IPS-18a (cell line): ENCODE measurements around the gene ZNF668.

ENCODE experiments used
- H3K27ac ChIP-seq: one replicate; pipeline ENCODE4 v1.5.1; 2013; ENCODE audit warnings: low read length
- H3K27me3 ChIP-seq: one replicate; pipeline ENCODE4 v1.6.1; 2013; ENCODE audit warnings: mild to moderate bottlenecking, low read length; ENCODE audit not compliant: control insufficient read depth, insufficient read depth
- H3K36me3 ChIP-seq: one replicate; pipeline ENCODE4 v1.6.1; 2013; ENCODE audit warnings: low read depth, low read length; ENCODE audit not compliant: control insufficient read depth
- H3K4me1 ChIP-seq: one replicate; pipeline ENCODE4 v1.6.1; 2013; ENCODE audit warnings: low read depth, low read length; ENCODE audit not compliant: control insufficient read depth
- H3K4me3 ChIP-seq: one replicate; pipeline ENCODE4 v1.5.1; 2013; ENCODE audit warnings: low read length
- H3K9ac ChIP-seq: one replicate; pipeline ENCODE4 v1.6.1; 2013; ENCODE audit warnings: mild to moderate bottlenecking, low read length, moderate library complexity
- H3K9me3 ChIP-seq: one replicate; pipeline ENCODE4 v1.6.1; 2013; ENCODE audit warnings: low read depth, low read length; ENCODE audit not compliant: control insufficient read depth

ZNF668 gene

DNA sequence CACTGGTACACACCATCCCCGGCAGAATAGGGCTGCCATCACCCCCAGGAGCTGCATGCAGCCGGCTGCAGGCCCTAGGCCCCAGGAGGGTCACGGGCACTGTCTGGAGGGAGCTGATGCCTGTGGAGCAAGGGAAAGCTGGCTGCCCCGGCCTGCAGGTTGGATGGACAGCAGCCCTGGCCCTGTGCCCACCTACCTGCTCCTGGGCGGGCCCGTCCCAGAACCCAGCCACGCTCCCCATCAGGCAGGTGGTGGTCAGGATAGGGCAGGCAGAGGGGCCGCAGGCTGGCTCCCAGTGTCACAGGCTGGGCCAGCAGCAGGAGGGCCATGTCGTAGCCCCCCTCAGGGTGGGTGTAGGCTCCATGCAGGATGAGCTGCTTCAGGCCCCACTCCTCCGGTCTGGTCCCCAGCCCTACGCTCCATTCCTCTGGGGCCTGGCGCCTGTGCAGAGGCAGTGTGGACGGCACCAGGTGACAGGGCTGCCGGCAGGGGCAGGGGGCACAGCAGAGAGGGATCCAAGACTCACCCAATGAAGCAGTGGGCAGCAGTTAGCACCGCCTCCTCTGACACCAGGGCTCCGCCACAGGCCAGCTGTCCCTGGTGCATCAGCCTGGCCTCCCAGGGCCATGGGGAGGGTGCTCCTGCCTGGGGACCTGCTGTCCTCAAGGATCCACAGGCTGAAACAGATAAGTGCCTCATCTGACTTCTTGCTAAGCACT, 10.7 kb upstream of the ZNF668 start:
- no peak overlapping the region for H3K27ac ChIP-seq
- no peaks in the 10 kb centered on the region for H3K27me3 ChIP-seq
- H3K9ac ChIP-seq, result no peak overlapping the region
- H3K4me3 ChIP-seq, result no peak overlapping the region
- H3K36me3 ChIP-seq, result peaks cover 16% of the 10 kb centered on the region
- no peaks in the 10 kb centered on the region for H3K4me1 ChIP-seq
- H3K9me3 ChIP-seq, result no peaks in the 10 kb centered on the region

DNA sequence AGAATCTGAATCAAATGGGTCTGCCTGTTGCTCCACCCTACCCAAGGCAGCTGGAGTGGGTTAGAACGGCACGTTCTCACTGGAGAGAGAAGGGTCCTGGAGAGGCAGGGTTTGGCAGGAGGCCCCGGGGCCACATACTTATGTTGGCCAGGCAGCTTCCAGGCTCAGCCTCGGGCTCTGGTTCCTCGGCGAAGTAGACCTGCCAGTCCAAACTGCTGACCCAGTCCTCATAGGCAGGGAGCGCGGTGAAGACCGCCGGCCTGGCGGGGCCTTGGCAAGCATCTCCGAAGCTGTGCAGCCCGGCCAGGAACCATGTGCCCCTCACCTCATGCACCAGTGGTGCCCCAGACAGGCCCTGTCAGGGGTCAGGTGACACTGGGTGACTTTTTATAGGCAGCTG, 9.9 kb upstream of the ZNF668 start:
- Histone ChIP-seq H3K4me3 (no peak overlapping the region), H3K9me3 (no peaks in the 10 kb centered on the region), H3K36me3 (peaks cover 23% of the 10 kb centered on the region), H3K9ac (no peak overlapping the region), H3K27ac (no peak overlapping the region), H3K4me1 (no peaks in the 10 kb centered on the region), H3K27me3 (no peaks in the 10 kb centered on the region)

DNA sequence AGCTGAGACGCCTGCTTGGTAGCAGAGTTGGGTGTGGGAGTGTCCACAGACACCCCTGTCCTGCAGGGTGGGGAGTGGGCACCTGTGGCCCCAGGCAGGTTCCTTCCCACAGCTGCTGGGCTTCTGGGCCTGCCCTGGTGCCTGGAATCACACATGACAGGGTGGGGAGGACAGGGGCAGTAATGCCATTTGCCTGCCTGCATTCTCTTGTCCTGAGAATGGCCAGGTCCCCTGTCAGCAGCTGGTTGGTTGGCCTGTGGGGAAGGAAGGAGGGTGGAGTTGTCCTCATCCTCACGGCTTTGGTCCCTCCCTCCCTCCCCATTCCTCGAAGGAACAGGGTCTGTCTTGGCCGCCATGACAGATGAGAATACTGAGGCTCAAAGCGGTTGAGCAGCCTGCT, 9.5 kb upstream of the ZNF668 start:
- Histone ChIP-seq H3K36me3 (peaks cover 27% of the 10 kb centered on the region), H3K9me3 (no peaks in the 10 kb centered on the region), H3K27me3 (no peaks in the 10 kb centered on the region), H3K27ac (no peak overlapping the region), H3K4me1 (no peaks in the 10 kb centered on the region), H3K9ac (no peak overlapping the region), H3K4me3 (no peak overlapping the region)

DNA sequence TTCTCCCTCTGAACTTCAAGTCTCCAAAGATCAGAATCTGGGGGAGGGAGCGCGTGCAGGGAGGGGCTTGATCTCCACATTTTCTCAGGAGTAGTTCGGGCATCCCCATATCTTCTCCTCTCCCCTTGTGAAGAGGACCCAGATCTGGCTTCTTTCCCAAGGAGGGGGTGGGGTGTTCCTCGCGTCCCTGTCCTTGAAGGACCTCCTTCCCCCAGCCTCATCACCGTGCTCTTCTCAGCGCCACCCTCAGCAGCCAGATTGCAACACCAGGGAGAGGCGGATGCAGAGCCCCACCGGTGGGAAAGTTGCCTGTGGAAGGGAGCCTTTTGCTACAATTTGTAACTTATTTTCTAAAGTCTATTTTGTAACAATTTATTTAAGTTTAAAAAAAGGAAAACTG, 9.0 kb upstream of the ZNF668 start:
- no peak overlapping the region for H3K9ac ChIP-seq

DNA sequence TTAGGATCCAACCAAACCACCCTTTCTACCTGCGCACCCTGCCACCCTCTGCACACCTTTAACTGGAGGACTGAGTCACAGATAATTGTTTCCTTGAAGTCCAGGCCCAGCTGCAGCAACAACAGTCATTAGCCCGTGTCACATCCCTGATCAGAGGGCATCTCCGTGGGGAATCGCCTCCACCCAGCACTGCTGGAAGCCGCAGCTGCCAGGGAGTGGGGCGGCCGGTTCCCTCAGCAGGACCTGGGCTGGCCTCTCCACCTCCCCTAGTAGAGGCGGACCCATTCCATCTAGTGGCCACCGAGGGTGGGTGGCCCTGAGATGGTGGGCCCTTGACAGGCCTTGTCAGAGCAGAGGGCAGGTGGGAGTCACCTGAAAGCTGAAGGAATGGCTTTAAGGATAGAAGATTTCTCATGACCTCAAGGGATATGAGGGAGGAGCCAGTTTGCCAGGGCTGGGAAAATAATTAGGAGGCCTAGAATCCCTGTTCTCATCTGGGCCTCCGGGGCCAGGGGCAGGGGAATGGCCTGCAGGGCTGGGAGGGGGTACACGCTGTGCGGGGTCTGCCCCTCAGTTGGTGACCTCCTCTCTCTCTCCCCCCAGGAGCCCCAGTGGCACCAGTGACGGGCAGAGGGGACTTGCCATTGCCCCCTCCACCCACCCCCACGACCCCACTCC, 8.5 kb upstream of the ZNF668 start:
- no peaks in the 10 kb centered on the region for H3K27me3 ChIP-seq
- no peak overlapping the region for H3K9ac ChIP-seq
- H3K4me1 ChIP-seq, result no peaks in the 10 kb centered on the region
- H3K36me3 ChIP-seq, result peaks cover 37% of the 10 kb centered on the region
- H3K9me3 ChIP-seq, result no peaks in the 10 kb centered on the region
- H3K4me3 ChIP-seq, result no peak overlapping the region
- H3K27ac ChIP-seq, result no peak overlapping the region

More for the DNA sequence above, 9.0 kb upstream of the ZNF668 start:
- Histone ChIP-seq H3K4me1 (no peaks in the 10 kb centered on the region), H3K27ac (no peak overlapping the region), H3K4me3 (no peak overlapping the region), H3K36me3 (peaks cover 32% of the 10 kb centered on the region), H3K27me3 (no peaks in the 10 kb centered on the region), H3K9me3 (no peaks in the 10 kb centered on the region)

DNA sequence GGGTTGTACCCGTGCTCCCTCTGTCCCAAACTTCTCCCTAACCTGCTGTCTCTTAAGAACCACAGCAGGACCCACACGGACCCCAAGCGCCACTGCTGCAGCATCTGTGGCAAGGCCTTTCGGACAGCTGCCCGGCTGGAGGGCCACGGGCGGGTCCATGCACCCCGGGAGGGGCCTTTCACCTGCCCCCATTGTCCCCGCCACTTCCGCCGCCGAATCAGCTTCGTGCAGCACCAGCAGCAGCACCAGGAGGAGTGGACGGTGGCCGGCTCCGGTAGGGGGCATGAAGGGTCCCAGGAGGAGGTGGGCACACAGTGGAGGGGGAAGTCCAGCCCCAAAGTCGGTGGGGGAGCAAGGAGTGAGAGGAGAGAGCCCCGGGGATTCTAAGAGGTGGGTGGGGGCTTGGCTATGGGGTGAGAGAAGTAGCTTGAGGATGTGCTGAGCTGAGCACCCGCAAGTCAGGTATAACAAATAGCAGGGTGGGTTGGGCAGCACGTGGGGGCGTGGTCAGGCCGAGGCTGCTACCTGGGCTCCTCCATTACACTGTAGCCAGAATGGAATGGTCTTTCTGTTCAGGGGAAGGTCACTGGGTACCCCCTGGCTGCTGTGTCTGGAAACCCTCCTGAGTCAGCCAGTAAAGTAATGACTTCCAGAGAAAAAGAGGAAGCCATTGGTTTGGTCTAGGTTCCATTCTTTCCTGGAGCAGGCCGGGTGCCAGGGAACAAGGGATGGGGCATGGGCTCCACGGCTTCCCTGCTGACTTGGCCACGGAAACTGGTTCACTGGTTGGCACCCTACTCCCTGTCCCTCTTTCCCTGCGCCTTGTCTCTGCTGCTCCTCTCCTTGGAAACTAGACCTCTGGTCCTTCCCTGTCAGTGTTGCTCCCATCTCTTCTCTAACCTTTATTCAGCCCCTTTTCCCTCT, 7.7 kb upstream of the ZNF668 start:
- Histone ChIP-seq H3K9me3 (no peaks in the 10 kb centered on the region), H3K4me3 (no peak overlapping the region), H3K9ac (no peak overlapping the region), H3K27ac (no peak overlapping the region), H3K36me3 (peaks cover 45% of the 10 kb centered on the region), H3K4me1 (no peaks in the 10 kb centered on the region), H3K27me3 (no peaks in the 10 kb centered on the region)

DNA sequence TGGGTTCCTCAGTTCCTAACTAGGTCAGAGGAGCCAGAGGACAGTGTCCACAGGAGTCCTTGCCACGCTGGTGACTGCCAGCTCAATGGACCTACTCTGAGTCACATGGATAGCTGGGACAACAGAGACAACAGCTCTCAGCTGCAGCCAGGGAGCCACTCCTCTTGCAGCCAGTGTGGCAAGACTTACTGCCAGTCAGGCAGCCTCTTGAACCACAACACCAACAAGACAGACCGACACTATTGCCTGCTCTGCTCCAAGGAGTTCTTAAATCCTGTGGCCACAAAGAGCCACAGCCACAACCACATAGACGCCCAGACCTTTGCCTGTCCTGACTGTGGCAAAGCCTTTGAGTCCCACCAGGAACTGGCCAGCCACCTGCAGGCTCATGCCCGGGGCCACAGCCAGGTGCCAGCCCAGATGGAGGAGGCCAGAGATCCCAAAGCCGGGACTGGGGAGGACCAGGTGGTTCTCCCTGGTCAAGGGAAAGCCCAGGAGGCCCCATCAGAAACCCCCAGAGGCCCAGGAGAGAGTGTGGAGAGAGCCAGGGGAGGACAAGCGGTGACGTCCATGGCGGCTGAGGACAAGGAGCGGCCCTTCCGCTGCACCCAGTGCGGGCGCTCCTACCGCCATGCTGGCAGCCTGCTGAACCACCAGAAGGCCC, 6.8 kb upstream of the ZNF668 start:
- no peaks in the 10 kb centered on the region for H3K27me3 ChIP-seq
- no peak overlapping the region for H3K9ac ChIP-seq
- no peak overlapping the region for H3K4me3 ChIP-seq
- no peak overlapping the region for H3K27ac ChIP-seq
- no peaks in the 10 kb centered on the region for H3K9me3 ChIP-seq
- H3K36me3 ChIP-seq, result peaks cover 48% of the 10 kb centered on the region
- no peaks in the 10 kb centered on the region for H3K4me1 ChIP-seq

DNA sequence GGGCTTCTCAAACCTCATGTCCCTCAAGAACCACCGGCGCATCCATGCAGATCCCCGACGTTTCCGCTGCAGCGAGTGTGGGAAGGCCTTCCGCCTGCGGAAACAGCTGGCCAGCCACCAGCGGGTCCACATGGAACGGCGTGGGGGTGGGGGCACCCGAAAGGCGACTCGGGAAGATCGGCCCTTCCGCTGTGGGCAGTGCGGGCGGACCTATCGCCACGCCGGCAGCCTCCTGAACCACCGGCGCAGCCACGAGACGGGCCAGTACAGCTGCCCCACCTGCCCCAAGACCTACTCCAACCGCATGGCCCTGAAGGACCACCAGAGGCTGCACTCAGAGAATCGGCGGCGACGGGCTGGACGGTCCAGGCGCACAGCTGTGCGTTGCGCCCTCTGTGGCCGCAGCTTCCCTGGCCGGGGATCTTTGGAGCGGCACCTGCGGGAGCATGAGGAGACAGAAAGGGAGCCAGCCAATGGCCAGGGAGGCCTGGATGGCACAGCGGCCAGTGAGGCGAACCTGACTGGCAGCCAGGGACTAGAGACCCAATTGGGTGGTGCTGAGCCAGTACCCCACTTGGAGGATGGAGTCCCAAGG, 6.1 kb upstream of the ZNF668 start:
- no peak overlapping the region for H3K27ac ChIP-seq
- H3K36me3 ChIP-seq, result peaks cover 44% of the 10 kb centered on the region
- no peak overlapping the region for H3K9ac ChIP-seq
- H3K27me3 ChIP-seq, result no peaks in the 10 kb centered on the region
- no peak overlapping the region for H3K4me3 ChIP-seq
- no peaks in the 10 kb centered on the region for H3K9me3 ChIP-seq
- no peaks in the 10 kb centered on the region for H3K4me1 ChIP-seq

DNA sequence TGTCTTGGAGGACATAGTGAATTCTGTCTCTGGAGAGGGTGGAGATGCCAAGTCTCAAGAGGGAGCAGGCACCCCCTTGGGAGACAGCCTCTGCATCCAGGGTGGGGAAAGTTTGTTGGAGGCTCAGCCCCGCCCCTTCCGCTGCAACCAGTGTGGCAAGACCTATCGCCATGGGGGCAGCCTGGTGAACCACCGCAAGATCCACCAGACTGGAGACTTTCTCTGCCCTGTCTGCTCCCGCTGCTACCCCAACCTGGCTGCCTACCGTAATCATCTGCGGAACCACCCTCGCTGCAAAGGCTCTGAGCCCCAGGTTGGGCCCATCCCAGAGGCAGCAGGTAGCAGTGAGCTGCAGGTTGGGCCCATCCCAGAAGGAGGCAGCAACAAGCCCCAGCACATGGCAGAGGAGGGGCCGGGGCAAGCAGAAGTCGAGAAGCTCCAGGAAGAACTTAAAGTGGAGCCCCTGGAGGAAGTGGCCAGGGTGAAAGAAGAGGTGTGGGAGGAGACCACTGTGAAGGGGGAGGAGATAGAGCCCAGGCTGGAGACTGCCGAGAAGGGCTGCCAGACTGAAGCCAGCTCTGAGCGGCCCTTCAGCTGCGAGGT, 5.4 kb upstream of the ZNF668 start:
- Histone ChIP-seq H3K9me3 (no peaks in the 10 kb centered on the region), H3K4me3 (no peak overlapping the region), H3K4me1 (no peaks in the 10 kb centered on the region), H3K36me3 (peaks cover 44% of the 10 kb centered on the region), H3K9ac (no peak overlapping the region), H3K27ac (no peak overlapping the region), H3K27me3 (no peaks in the 10 kb centered on the region)

DNA sequence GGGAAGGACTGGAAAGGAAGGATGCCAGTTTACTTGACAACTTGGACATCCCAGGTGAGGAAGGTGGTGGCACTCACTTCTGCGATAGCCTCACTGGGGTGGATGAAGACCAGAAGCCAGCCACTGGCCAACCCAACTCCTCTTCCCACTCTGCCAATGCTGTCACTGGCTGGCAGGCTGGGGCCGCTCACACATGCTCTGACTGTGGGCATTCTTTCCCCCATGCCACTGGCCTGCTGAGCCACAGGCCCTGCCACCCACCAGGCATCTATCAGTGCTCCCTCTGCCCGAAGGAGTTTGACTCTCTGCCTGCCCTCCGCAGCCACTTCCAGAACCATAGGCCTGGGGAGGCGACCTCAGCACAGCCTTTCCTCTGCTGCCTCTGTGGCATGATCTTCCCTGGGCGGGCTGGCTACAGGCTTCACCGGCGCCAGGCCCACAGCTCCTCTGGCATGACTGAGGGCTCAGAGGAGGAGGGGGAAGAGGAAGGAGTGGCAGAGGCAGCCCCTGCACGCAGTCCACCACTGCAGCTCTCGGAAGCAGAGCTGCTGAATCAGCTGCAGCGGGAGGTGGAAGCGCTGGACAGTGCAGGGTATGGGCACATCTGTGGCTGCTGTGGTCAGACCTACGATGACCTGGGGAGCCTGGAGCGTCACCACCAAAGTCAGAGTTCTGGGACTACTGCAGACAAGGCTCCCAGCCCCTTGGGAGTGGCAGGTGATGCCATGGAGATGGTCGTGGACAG, 4.7 kb upstream of the ZNF668 start:
- H3K9ac ChIP-seq, result no peak overlapping the region
- no peaks in the 10 kb centered on the region for H3K4me1 ChIP-seq
- H3K36me3 ChIP-seq, result peaks cover 44% of the 10 kb centered on the region
- no peak overlapping the region for H3K27ac ChIP-seq
- H3K27me3 ChIP-seq, result no peaks in the 10 kb centered on the region
- H3K4me3 ChIP-seq, result no peak overlapping the region
- H3K9me3 ChIP-seq, result no peaks in the 10 kb centered on the region
